Measurements from ENCODE around the gene IL13RA1.
"Not testable (repeated sequence)": the region's sequence is repeated elsewhere in the genome, so short reads cannot be mapped to it uniquely, and the experiment has no call there.

The IL13RA1 gene

GRCh38 chrX:118730500-118731247 lies 3.3 kb downstream of the IL13RA1 start:
- DNase-seq: no peak

GRCh38 chrX:118732551-118732950 lies 5.1 kb downstream of the IL13RA1 start:
- not testable (repeated sequence) for DNase-seq

- DNase-seq: no peak
Observed at GRCh38 chrX:118734909-118735308, 7.5 kb downstream of the IL13RA1 start.

GRCh38 chrX:118736394-118737010 lies 9.1 kb downstream of the IL13RA1 start:
- DNase-seq: no peak

- DNase-seq: no peak
Observed at GRCh38 chrX:118739577-118739976, 12.2 kb downstream of the IL13RA1 start.

GRCh38 chrX:118740276-118740889 lies 13.0 kb downstream of the IL13RA1 start:
- no peak for DNase-seq

GRCh38 chrX:118742176-118742575 lies 14.8 kb downstream of the IL13RA1 start:
- DNase-seq: no peak

GRCh38 chrX:118745570-118745969 lies 18.2 kb downstream of the IL13RA1 start:
- DNase-seq: no peak

GRCh38 chrX:118751950-118752783 lies 24.8 kb downstream of the IL13RA1 start:
- DNase-seq: no peak

- DNase-seq: no peak
Observed at GRCh38 chrX:118755633-118756032, 28.2 kb downstream of the IL13RA1 start.

GRCh38 chrX:118756101-118756500 lies 28.7 kb downstream of the IL13RA1 start:
- DNase-seq: no peak

- DNase-seq: no peak
Observed at GRCh38 chrX:118758511-118758910, 31.1 kb downstream of the IL13RA1 start.

- DNase-seq: no peak
Observed at GRCh38 chrX:118760025-118760424, 32.6 kb downstream of the IL13RA1 start.

- no peak for DNase-seq
Observed at GRCh38 chrX:118761939-118762707, 34.7 kb downstream of the IL13RA1 start.

GRCh38 chrX:118763489-118763888 lies 36.1 kb downstream of the IL13RA1 start:
- DNase-seq: no peak

GRCh38 chrX:118764122-118764521 lies 36.7 kb downstream of the IL13RA1 start:
- no peak for DNase-seq

- DNase-seq: no peak
Observed at GRCh38 chrX:118770133-118770760, 42.8 kb downstream of the IL13RA1 start.

GRCh38 chrX:118772051-118772450 lies 44.6 kb downstream of the IL13RA1 start:
- DNase-seq: no peak

- DNase-seq: no peak
Observed at GRCh38 chrX:118773782-118774181, 46.4 kb downstream of the IL13RA1 start.

- DNase-seq: no peak
Observed at GRCh38 chrX:118779581-118779980, 52.2 kb downstream of the IL13RA1 start.

GRCh38 chrX:118780509-118780908 lies 53.1 kb downstream of the IL13RA1 start:
- DNase-seq: no peak

- no peak for DNase-seq
Observed at GRCh38 chrX:118780911-118781310, 53.5 kb downstream of the IL13RA1 start.
